Measurements from ENCODE around the gene MLF2.

DNA sequence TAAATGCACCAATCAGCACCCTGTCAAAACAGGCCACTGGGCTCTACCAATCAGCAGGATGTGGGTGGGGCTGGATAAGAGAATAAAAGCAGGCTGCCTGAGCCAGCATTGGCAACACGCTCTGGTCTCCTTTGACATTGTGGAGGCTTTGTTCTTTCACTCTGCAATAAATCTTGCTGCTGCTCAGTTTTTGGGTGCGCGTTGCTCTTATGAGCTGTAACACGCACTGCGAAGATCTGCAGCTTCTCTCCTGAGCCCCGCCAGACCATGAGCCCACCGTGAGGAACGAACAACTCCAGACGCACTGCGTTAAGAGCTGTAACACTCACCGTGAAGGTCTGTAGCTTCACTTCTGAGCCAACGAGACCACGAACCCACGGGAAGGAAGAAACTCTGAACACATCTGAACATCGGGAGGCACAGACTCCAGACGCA is 44.0 kb downstream of the MLF2 start:
- TF ChIP-seq POLR2AphosphoS5 (IDR thresholded peaks at IDR 0.05; ENCODE audit: low read depth, low read length) = no peak
- TF ChIP-seq CTCF (IDR thresholded peaks at IDR 0.05) = no peak
- TF ChIP-seq REST (IDR thresholded peaks at IDR 0.05; ENCODE audit: insufficient read depth in 1 of 2, low read depth in 2 of 2, low read length in 1 of 2) = no peak
- TF ChIP-seq TCF7L2 (IDR thresholded peaks at IDR 0.05; ENCODE audit: low read depth, low read length) = no peak
